Endometrium (tissue), 2 donors: ENCODE data around the gene ISG20L2.
A peak's percentile ranks its signal among the peaks of the same experiment; 100 is the strongest.

Source experiments
- FAIRE-seq: peaks from 2 replicates; lab custom pipeline; 2012; peaks lifted over from hg19 to GRCh38; lab: Jason Lieb, UNC
- donor health status: control.
- donor health status: control.

ISG20L2 gene

DNA sequence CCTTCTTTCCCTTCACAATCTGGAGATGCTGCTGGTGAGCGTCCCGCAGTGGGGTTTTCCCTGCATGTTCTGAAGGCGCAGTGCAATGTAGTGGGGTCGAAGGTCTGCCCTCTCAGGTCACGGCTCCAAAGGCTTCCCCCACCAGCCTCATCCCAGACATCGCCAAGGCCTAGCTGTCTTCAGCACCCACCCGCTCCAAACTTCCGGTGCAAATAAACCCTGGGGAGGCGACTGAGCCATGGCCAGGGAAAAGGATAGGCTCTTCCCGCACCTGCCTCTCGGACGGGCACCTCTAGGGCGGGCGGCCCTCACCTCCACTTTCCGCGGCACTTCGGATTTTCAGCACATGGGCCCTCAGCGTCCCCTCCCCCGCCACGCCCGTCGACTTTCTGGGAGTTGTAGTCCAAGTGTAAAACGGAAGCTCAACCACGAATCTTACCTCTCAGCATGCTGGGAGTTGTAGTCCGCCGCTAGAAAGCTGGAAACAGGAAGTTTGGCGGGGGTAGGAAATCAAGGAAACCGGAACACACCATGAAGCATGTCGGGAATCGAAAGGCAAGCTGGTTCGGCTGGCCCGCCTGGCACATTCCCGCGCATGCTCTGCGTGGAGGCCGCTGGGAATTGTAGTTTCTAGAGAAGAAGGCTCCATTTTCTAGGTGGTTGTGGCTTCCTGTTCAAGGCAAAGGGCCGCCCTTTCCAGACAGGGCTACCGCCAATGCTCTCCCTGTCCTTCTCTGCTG lies 12.3 kb upstream of the ISG20L2 start, which contains the start of gene MRPL24:
Gene MRPL24, minus strand, starts transcription at position 348 of the 740 bp plus-strand sequence. CDS start 2,384 bp downstream, outside the sequence.
- peak; percentile 99 for FAIRE-seq

- no peak for FAIRE-seq
Measured at GRCh38 chr1:156740237-156740740, 11.7 kb upstream of the ISG20L2 start.

DNA sequence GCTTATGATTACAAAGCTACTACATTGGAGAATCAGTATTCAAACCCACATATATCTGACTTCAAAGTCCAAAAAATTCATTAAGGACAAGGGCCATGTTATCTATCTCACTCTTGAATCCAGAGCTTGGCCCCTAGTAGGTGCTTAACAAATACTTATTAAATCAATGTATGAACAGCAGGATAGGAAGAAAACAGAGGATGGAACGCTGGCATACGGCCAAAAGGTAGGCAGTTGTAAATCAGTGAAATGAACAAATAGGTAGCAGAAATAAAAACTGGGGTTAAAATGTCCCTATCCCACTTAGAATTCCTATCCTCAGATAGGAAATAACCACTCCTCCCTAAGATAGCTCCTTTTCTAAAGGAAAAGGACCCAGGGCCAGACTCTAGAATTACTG lies 10.3 kb upstream of the ISG20L2 start:
- no peak for FAIRE-seq

- FAIRE-seq: no peak
Measured at GRCh38 chr1:156738407-156738806, 9.8 kb upstream of the ISG20L2 start.

DNA sequence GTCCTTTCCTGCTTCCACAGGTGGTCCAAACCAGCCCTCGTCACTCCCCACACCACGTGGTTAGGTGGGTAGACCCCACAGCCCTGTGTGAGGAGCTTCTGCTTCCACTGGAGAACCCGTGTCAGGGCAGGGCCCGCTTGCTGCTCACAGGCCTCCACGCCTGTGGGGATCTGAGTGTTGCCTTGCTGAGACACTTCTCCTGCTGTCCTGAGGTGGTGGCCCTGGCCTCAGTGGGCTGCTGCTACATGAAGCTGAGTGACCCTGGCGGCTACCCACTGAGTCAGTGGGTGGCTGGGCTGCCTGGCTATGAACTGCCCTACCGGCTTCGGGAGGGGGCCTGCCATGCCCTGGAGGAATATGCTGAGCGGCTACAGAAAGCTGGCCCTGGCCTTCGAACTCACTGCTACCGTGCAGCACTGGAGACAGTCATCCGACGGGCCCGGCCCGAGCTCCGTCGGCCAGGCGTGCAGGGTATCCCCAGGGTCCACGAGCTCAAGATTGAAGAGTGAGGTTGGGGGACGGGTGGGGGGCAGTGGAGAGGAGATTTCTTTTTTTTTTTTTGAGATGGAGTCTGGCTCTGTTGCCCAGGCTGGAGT lies 5.5 kb upstream of the ISG20L2 start:
- FAIRE-seq: no peak

- FAIRE-seq: no peak
Measured at GRCh38 chr1:156727926-156728598, 504 bp downstream of the ISG20L2 start, which contains the start of gene METTL25B. Gene METTL25B, plus strand, starts transcription at chr1:156728469. Its CDS starts 636 bp downstream, at chr1:156729105.

GRCh38 chr1:156727492-156727891 lies 1.1 kb downstream of the ISG20L2 start:
- FAIRE-seq: no peak

GRCh38 chr1:156726549-156727226 lies 1.9 kb downstream of the ISG20L2 start:
- no peak for FAIRE-seq

DNA sequence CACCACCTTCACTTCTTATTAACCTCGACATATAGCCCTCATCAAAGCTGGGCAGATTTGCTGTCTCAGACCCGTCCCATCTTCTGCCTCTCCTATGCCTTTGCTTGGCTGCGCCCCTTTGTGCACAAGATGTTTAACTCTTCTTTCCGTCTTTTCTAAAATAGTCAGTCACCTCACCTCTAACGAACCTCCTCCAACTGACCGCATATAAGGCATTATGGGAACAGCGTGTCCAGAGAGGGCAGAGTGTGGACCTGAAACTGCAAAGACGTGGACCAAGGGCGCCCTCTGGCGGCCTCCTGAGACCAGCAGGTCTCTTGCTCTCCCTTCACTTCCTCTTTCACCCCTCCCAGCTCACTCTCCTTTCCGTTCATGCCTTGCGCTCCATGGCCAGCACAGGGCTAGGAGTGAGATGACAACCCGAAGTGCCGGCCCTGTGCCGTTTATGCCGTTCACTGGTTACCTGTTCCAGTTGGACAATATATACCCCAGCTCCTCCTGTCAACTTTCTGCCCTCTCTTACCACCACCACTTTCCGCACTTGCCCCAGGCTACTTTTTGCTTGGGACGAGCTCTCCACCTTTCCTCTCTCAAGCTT lies 2.8 kb downstream of the ISG20L2 start:
- FAIRE-seq: no peak

- FAIRE-seq: no peak
Measured at GRCh38 chr1:156721535-156721934, 7.0 kb downstream of the ISG20L2 start.

DNA sequence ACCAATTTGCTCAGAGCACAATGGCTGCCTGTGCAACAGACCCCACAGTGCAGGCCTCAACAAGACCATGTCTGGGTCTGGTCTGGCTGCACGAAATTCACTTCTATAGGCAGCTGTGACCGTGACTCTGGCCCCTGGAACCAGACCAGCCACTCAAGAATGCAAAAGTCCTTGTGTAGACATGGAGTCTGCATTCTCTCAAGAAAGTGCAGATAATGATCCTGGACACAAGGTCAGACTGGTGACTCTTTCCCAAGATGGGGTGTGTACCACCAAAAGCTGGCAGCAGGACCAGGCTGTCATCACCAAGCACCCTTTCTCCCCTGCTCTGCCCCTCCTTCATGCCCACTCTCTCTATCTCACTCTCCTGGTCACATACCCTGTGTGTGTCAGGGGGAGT lies 7.4 kb downstream of the ISG20L2 start:
- no peak for FAIRE-seq

GRCh38 chr1:156717351-156717750 lies 11.2 kb downstream of the ISG20L2 start:
- no peak for FAIRE-seq

- FAIRE-seq: no peak
Measured at GRCh38 chr1:156714830-156715229, 13.7 kb downstream of the ISG20L2 start.

GRCh38 chr1:156712626-156713025 lies 15.9 kb downstream of the ISG20L2 start:
- FAIRE-seq: no peak

GRCh38 chr1:156711011-156711817 lies 17.4 kb downstream of the ISG20L2 start:
- FAIRE-seq: no peak

GRCh38 chr1:156709757-156710489 lies 18.6 kb downstream of the ISG20L2 start:
- FAIRE-seq: no peak

- FAIRE-seq: no peak
Measured at GRCh38 chr1:156709031-156709430, 19.5 kb downstream of the ISG20L2 start.

DNA sequence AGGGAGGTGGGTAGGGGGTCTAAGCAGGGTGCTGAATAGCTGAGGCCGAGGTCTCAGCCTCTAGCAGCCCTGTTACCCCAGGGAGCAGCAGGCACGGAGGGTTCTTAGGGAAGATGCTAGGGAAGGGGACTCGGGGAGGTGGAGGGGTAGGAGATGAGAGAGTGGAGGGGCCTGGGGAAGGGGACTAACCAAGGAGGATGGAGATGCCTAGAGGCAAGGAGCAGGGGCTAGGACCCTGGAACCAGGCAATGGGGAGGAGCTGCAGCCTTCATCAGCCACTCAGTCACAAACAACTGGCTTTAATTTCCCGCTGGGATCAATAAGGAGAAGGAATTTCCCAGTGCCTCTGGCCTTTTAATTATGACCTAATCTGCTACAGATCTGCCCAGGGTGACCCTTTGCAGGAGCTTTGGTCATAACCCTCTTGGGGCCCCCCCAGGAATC lies 20.3 kb downstream of the ISG20L2 start:
- FAIRE-seq: no peak

DNA sequence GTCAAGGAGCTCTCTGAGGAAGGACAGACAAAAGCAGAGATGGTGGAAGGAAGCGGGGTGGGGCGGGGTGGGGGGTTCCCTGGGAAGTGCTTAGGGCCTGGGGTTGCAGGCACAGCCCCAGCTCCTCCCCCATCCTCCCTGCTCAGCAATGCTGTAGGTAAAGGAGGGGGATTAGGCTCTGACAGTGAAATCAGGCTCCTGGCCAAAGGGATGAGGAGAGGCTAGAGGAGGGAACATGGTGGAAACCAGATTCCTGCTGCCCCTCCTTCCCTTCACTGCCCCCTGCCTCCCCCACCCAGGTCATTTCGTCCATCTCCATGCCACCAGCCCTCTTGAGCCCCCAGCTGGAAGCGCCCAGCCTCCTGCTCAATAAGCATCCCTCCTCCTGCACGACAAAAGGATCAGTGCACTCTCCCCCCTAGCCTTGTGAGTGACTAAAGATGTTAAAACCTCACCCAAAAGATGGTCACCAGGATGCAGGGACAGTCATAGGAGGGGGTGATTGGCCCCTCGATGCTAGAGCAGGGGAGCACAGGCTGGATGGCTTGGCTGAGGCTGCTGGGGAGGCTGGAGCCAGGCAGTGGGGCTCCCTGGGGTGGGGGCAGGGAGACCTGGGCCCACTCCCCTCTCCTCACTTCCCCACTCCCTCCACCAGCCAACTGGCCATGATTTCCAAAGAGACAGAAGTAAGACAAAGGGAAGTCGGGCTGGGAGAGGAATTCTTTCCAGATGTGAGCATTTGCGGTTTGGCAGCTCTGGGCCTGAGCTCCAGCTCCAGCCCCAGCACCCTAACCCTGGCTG lies 20.9 kb downstream of the ISG20L2 start:
- no peak for FAIRE-seq
